IMR-90 (cell line): ENCODE results near the gene SDCCAG8. TPM values are rescaled to one million over a fixed set of nuclear protein-coding genes. Genes with fewer than 3 reads are reported as not detected.
A peak's percentile ranks its signal among the peaks of the same experiment; 100 is the strongest.

ENCODE experiments used
- ATAC-seq: fragments of 200-7000 bp; cut with Tn5 transposase; 2 replicates; pipeline ENCODE4 v1.9.1; 2020; ENCODE audit warnings: low read depth, mild to moderate bottlenecking, moderate library complexity
- BruUV-seq: library from RNA; stranded (reverse); fragments of 400-500 nt; replicated peaks from 2 replicates; lab custom pipeline; 2021; lab: Mats Ljungman, UMichigan
- CTCF ChIA-PET: fragments of 300-600 bp; formaldehyde crosslinking; extraction: SDS; loops from one replicate; lab custom pipeline; 2021; ENCODE audit warnings: antibody characterized with exemption; lab: Yijun Ruan, JAX
- POLR2A ChIA-PET: fragments of 300-600 bp; sonication (Branson Sonifier 250); formaldehyde crosslinking; loops from one replicate; lab custom pipeline; 2022; ENCODE audit warnings: antibody characterized with exemption; ENCODE audit not compliant: unreplicated experiment; lab: Charles Lee
- DNase-seq: peaks from one replicate; pipeline ENCODE4 v3.0.0; 2013
- H2AFZ ChIP-seq: replicated peaks from 2 replicates; pipeline ENCODE3; 2013; ENCODE audit warnings: low read length, mild to moderate bottlenecking; ENCODE audit not compliant: poor library complexity
- H2AK5ac ChIP-seq: 2 replicates; pipeline ENCODE4 v1.6.1; 2013; ENCODE audit warnings: low read depth, low read length, inconsistent platforms
- H2AK9ac ChIP-seq: replicated peaks from 2 replicates; pipeline ENCODE3; 2013; ENCODE audit warnings: mild to moderate bottlenecking, low read depth, low read length, moderate library complexity; ENCODE audit not compliant: poor library complexity
- H2BK120ac ChIP-seq: 2 replicates; pipeline ENCODE4 v1.6.1; 2013; ENCODE audit warnings: low read depth, low read length, inconsistent platforms
- H2BK15ac ChIP-seq: 3 replicates; pipeline ENCODE4 v1.6.1; 2013; ENCODE audit warnings: low read depth, low read length, inconsistent platforms
- H2BK20ac ChIP-seq: 2 replicates; pipeline ENCODE4 v1.6.1; 2013; ENCODE audit warnings: low read depth, mild to moderate bottlenecking, inconsistent platforms, low read length, moderate library complexity
- H2BK5ac ChIP-seq: 2 replicates; pipeline ENCODE4 v1.6.1; 2013; ENCODE audit warnings: mild to moderate bottlenecking, low read depth, low read length, inconsistent platforms; ENCODE audit not compliant: poor library complexity, severe bottlenecking
- H3K14ac ChIP-seq: replicated peaks from 2 replicates; pipeline ENCODE4 v1.6.1; 2013; ENCODE audit warnings: low read depth, low read length, inconsistent platforms
- H3K18ac ChIP-seq: 2 replicates; pipeline ENCODE4 v1.6.1; 2013; ENCODE audit warnings: low read depth, low read length, control low read depth
- H3K23ac ChIP-seq: 2 replicates; pipeline ENCODE4 v1.6.1; 2013; ENCODE audit warnings: low read depth, low read length, inconsistent platforms
- H3K27ac ChIP-seq: 2 replicates; pipeline ENCODE4 v1.5.1; 2013; ENCODE audit warnings: mild to moderate bottlenecking, control low read depth, low read length; ENCODE audit not compliant: insufficient read depth
- H3K27me3 ChIP-seq: 2 replicates; pipeline ENCODE4 v1.6.1; 2013; ENCODE audit warnings: low read length; ENCODE audit not compliant: control insufficient read depth, insufficient read depth
- H3K36me3 ChIP-seq: 2 replicates; pipeline ENCODE4 v1.6.1; 2013; ENCODE audit warnings: low read length, mixed read lengths; ENCODE audit not compliant: control insufficient read depth, insufficient read depth
- H3K4ac ChIP-seq: 2 replicates; pipeline ENCODE4 v1.6.1; 2013; ENCODE audit warnings: low read depth, low read length, inconsistent platforms
- H3K4me1 ChIP-seq: 2 replicates; pipeline ENCODE4 v1.6.1; 2013; ENCODE audit warnings: low read length, mixed read lengths; ENCODE audit not compliant: control insufficient read depth, insufficient read depth
- H3K4me2 ChIP-seq: 2 replicates; pipeline ENCODE4 v1.6.1; 2013; ENCODE audit warnings: low read depth, mild to moderate bottlenecking, control low read depth, low read length, moderate library complexity
- H3K4me3 ChIP-seq: 2 replicates; pipeline ENCODE4 v1.5.1; 2013; ENCODE audit warnings: low read depth, mild to moderate bottlenecking, control low read depth, low read length, moderate library complexity; ENCODE audit not compliant: insufficient read depth
- H3K56ac ChIP-seq: 2 replicates; pipeline ENCODE4 v1.6.1; 2013; ENCODE audit warnings: low read length, inconsistent platforms; ENCODE audit not compliant: insufficient read depth; ENCODE audit errors: extremely low read depth
- H3K79me1 ChIP-seq, 2 experiments: 2 replicates each; pipeline ENCODE4 v1.6.1; 2013; ENCODE audit warnings: low read length in 2 of 2, inconsistent platforms in 1 of 2, low read depth in 1 of 2
- H3K9ac ChIP-seq: 2 replicates; pipeline ENCODE4 v1.6.1; 2013; ENCODE audit warnings: low read depth, low read length, control low read depth
- H3K9me1 ChIP-seq: 2 replicates; pipeline ENCODE4 v1.6.1; 2013; ENCODE audit warnings: low read length, inconsistent platforms; ENCODE audit not compliant: insufficient read depth
- H3K9me3 ChIP-seq: 2 replicates; pipeline ENCODE4 v1.6.1; 2013; ENCODE audit warnings: low read length; ENCODE audit not compliant: control insufficient read depth, insufficient read depth
- H4K20me1 ChIP-seq: 2 replicates; pipeline ENCODE4 v1.6.1; 2013; ENCODE audit warnings: low read length, inconsistent platforms; ENCODE audit not compliant: insufficient read depth
- H4K5ac ChIP-seq: 2 replicates; pipeline ENCODE4 v1.6.1; 2013; ENCODE audit warnings: mild to moderate bottlenecking, low read depth, low read length, control low read depth
- H4K8ac ChIP-seq, 2 experiments: 2 replicates each; pipeline ENCODE4 v1.6.1; 2013; ENCODE audit warnings: low read depth in 2 of 2, low read length in 2 of 2, control low read depth in 1 of 2, inconsistent platforms in 1 of 2
- H4K91ac ChIP-seq: 2 replicates; pipeline ENCODE4 v1.6.1; 2013; ENCODE audit warnings: low read depth, low read length, inconsistent platforms; ENCODE audit not compliant: insufficient read depth
- BHLHE40 ChIP-seq: fragments of 150-350 bp; IDR thresholded peaks from 2 replicates; pipeline ENCODE4 v1.6.1; 2016; ENCODE audit warnings: mild to moderate bottlenecking, low read depth, low read length
- ELK1 ChIP-seq: fragments of 150-350 bp; IDR thresholded peaks from 2 replicates; pipeline ENCODE4 v1.6.1; 2016; ENCODE audit warnings: low read depth, mild to moderate bottlenecking, low read length, moderate library complexity, borderline replicate concordance
- FOS ChIP-seq: fragments of 150-350 bp; IDR thresholded peaks from 2 replicates; pipeline ENCODE4 v1.6.1; 2016; ENCODE audit warnings: low read depth, low read length
- MAFK ChIP-seq: IDR thresholded peaks from 2 replicates; pipeline ENCODE4 v1.6.1; 2012; ENCODE audit warnings: low read depth, low read length, improper control_type of control experiment
- MAZ ChIP-seq: IDR thresholded peaks from 2 replicates; pipeline ENCODE4 v1.6.1; 2012; ENCODE audit warnings: low read depth, mild to moderate bottlenecking, low read length, improper control_type of control experiment, moderate library complexity, borderline replicate concordance
- NFE2L2 ChIP-seq: fragments of 150-350 bp; IDR thresholded peaks from 2 replicates; pipeline ENCODE4 v1.6.1; 2016; ENCODE audit warnings: low read depth, mild to moderate bottlenecking, low read length
- POLR2A ChIP-seq: IDR thresholded peaks from 2 replicates; pipeline ENCODE4 v1.6.1; 2012; ENCODE audit warnings: mild to moderate bottlenecking, low read depth, low read length
- RAD21 ChIP-seq: IDR thresholded peaks from 2 replicates; pipeline ENCODE4 v1.6.1; 2012; ENCODE audit warnings: low read length, improper control_type of control experiment
- RCOR1 ChIP-seq: IDR thresholded peaks from 2 replicates; pipeline ENCODE4 v1.6.1; 2012; ENCODE audit warnings: mild to moderate bottlenecking, low read length, improper control_type of control experiment; ENCODE audit not compliant: insufficient replicate concordance
- SMC3 ChIP-seq: fragments of 150-350 bp; IDR thresholded peaks from 2 replicates; pipeline ENCODE4 v1.6.1; 2016; ENCODE audit warnings: low read depth, mild to moderate bottlenecking, antibody characterized with exemption, low read length, moderate library complexity
- WGBS, 2 experiments: methylation state at CpG; one replicate each; pipeline versions ENCODE4 v1.1.5 to v1.1.7; 2013; ENCODE audit warnings: missing lambda C conversion rate in 2 of 2; ENCODE audit not compliant: insufficient read length in 1 of 2; ENCODE audit errors: extremely low coverage in 2 of 2; 5-methylcytosine and 5-hydroxymethylcytosine counted together
- dilution Hi-C: fragments of 300-500 bp; cut with HindIII; formaldehyde crosslinking; loops from one replicate; pipeline ENCODE4 v1.14.3; 2018; ENCODE audit warnings: low sequenced_read_pairs; ENCODE audit not compliant: unreplicated experiment
- in situ Hi-C: fragments of 300-500 bp; cut with MboI; formaldehyde crosslinking; loops from 3 replicates; pipeline ENCODE4 v1.14.3; 2019; ENCODE audit warnings: low sequenced_read_pairs, inconsistent platforms, mixed read lengths
- intact Hi-C: fragments of 100-400 bp; cut with micrococcal nuclease; formaldehyde crosslinking; loops from 2 replicates; pipeline ENCODE4 v1.10.0; 2022
- polyA plus RNA-seq, 3 experiments: library from polyadenylated mRNA; depleted of rRNA; stranded (reverse); fragments of >200 nt; gene quantifications; 2 replicates each; pipeline ENCODE4 v1.2.3, GENCODE V29; 2012; ENCODE audit warnings: low replicate concordance in 1 of 3
- total RNA-seq: library from RNA; depleted of rRNA; stranded (reverse); fragments of >200 nt; gene quantifications from 2 replicates; pipeline ENCODE4 v1.2.3, GENCODE V29; 2012
- TF ChIP-seq, protein P1 (sequence below): fragments of 150-350 bp; IDR thresholded peaks from 2 replicates; pipeline ENCODE4 v1.6.1; 2017; ENCODE audit warnings: mild to moderate bottlenecking, antibody characterized with exemption, low read length, low read depth

The SDCCAG8 gene
- total and polyA plus RNA-seq, 2 of the 4 experiments (the other 2 are of a cell fraction) = 25.2 to 46.8 TPM

DNA sequence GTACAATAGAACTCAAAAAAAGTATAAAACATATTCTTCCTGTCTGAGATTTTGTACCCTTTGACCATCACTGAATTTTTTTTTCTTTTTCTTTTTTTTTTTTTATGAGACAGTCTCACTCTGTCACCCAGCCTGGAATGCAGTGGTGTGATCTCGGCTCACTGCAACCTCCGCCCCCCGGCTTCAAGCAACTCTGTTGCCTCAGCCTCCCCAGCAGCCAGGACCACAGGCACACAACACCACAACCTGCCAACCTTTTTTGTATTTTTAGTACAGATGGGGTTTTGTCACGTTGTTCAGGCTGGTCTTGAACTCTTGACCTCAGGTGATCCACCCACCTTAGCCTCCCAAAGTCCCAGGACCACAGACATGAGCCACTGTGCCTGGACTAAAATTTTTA is 10.4 kb downstream of the SDCCAG8 start:
- no peak overlapping the region for H3K23ac ChIP-seq
- 0 out of 2 replicates have a peak overlapping the region, but pooled peaks have one; percentile 50 for H3K18ac ChIP-seq
- no CpG with 5 or more reads among the region's 4 CpGs for WGBS, 2 experiments
- peak overlapping the region; percentile 56 for H3K27ac ChIP-seq
- H3K56ac ChIP-seq = no peak overlapping the region
- no peak overlapping the region for H3K4me3 ChIP-seq
- intact Hi-C loops = no loop called here
- H2BK5ac ChIP-seq = peak overlapping the region; percentile 88
- DNase-seq = no peak
- peak overlapping the region; percentile 80 for H2AK5ac ChIP-seq
- peak overlapping the region; percentile 76 for H2BK120ac ChIP-seq
- CTCF ChIA-PET = no interaction called here
- peak overlapping the region; percentile 73; the same call in 1 of the 2 replicates for H2BK20ac ChIP-seq
- no peak overlapping the region for H3K4me2 ChIP-seq
- no peaks in the 10 kb centered on the region; the same call in 1 of the 2 replicates for H3K36me3 ChIP-seq
- peak overlapping the region; percentile 78 for H4K91ac ChIP-seq
- no peak overlapping the region for H2AK9ac ChIP-seq
- POLR2A ChIA-PET = interaction anchor here (0.6 kb wide), 1 partner anchor 60 kb away, joined by 3 read pairs; no protein-coding TSS in a partner anchor
- H3K9ac ChIP-seq = 0 out of 2 replicates have a peak overlapping the region, but pooled peaks have one; percentile 52
- BruUV-seq = no TSS peak
- peaks cover 22% of the 10 kb centered on the region for H3K4me1 ChIP-seq
- no peak overlapping the region for H2AFZ ChIP-seq
- TF ChIP-seq POLR2A (no peak), NFE2L2 (no peak), MAFK (no peak), BHLHE40 (no peak), ELK1 (no peak), MAZ (no peak), RCOR1 (no peak), FOS (no peak), SMC3 (no peak), RAD21 (no peak)
- TF ChIP-seq, protein P1, sequence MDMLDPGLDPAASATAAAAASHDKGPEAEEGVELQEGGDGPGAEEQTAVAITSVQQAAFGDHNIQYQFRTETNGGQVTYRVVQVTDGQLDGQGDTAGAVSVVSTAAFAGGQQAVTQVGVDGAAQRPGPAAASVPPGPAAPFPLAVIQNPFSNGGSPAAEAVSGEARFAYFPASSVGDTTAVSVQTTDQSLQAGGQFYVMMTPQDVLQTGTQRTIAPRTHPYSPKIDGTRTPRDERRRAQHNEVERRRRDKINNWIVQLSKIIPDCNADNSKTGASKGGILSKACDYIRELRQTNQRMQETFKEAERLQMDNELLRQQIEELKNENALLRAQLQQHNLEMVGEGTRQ = no peak
- no peaks in the 10 kb centered on the region for H3K9me3 ChIP-seq
- no peaks in the 10 kb centered on the region for H3K27me3 ChIP-seq
- in situ Hi-C loops = no loop called here
- H4K8ac ChIP-seq = peak overlapping the region; percentile 77 to 82; a peak in 2 of 4 replicates
- H3K4ac ChIP-seq = peak overlapping the region; percentile 82
- H3K9me1 ChIP-seq = peaks cover 8% of the 10 kb centered on the region
- H3K79me1 ChIP-seq = peaks cover 40 to 49% of the 10 kb centered on the region in 2 experiments
- dilution Hi-C loops = no loop called here
- peak overlapping the region; percentile 83; the same call in 1 of the 2 replicates for H4K5ac ChIP-seq
- 0 out of 2 replicates have a peak overlapping the region, but pooled peaks have one; percentile 46 for H3K14ac ChIP-seq
- no peak for ATAC-seq
- peak overlapping the region; percentile 63; the same call in 1 of the 3 replicates for H2BK15ac ChIP-seq
- no peaks in the 10 kb centered on the region for H4K20me1 ChIP-seq
